Vagina (tissue), 2 donors: Measurements from ENCODE around the gene RASGRP4.

ENCODE experiments used
- POLR2A ChIP-seq, 2 donors: fragments of 450-650 bp; IDR thresholded peaks; one replicate each; pipeline ENCODE4 v1.6.1; 2017; ENCODE audit warnings: antibody characterized with exemption in 2 of 2, mild to moderate bottlenecking in 2 of 2, moderate library complexity in 2 of 2
- TF ChIP-seq, protein P1 (sequence below), 3 experiments: fragments of 450-650 bp in 2 of 3; fragments of 200-600 bp in 1 of 3; sonication (generic) in 1 of 3; IDR thresholded peaks; one replicate each; pipeline ENCODE4 v1.5.1; 2017 to 2019; ENCODE audit warnings: antibody characterized with exemption in 3 of 3, mild to moderate bottlenecking in 2 of 3, moderate library complexity in 2 of 3

DNA sequence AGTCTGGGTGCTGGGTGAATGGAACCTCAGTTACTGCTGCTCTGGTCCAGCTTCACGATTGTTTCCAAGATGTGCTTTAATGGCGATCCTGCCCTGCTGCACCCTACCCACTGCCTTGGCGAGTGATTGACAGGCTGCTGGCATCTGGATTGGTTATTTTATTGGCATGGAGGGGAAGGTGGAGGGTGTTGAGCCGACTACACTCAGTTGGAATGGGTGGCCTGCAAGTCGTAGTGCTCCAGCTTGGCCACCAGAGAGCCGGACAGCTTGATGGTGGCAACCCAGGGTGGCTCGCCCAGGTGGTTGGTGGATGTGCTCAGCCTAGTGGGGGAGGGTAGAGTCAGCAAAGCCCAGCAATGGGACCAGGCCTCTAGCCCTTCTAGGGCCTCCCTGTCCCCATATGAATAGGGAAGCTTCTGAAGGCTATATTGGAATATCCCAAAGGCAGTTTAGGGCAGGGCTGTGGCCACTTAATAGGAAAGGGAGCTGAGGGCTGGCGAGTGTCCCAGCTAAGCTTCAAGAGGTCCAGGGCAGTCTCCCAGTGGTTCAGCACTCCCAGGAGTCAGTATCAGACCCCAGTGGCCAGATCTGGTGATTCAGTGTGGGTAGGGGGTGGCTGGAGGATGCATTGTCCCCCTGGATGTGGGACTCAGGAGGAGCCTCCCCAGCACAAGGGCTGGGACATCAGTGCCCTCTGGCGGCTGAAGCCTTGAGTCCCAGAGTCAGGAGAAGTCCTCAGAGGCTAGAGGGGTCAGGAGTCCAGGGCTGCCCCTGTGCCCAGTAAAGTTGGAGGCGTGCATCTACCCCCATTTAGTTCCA is 41.6 kb downstream of the RASGRP4 start:
- TF ChIP-seq, protein P1, sequence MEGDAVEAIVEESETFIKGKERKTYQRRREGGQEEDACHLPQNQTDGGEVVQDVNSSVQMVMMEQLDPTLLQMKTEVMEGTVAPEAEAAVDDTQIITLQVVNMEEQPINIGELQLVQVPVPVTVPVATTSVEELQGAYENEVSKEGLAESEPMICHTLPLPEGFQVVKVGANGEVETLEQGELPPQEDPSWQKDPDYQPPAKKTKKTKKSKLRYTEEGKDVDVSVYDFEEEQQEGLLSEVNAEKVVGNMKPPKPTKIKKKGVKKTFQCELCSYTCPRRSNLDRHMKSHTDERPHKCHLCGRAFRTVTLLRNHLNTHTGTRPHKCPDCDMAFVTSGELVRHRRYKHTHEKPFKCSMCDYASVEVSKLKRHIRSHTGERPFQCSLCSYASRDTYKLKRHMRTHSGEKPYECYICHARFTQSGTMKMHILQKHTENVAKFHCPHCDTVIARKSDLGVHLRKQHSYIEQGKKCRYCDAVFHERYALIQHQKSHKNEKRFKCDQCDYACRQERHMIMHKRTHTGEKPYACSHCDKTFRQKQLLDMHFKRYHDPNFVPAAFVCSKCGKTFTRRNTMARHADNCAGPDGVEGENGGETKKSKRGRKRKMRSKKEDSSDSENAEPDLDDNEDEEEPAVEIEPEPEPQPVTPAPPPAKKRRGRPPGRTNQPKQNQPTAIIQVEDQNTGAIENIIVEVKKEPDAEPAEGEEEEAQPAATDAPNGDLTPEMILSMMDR (IDR thresholded peaks at IDR 0.05), result no peak
- no peak for TF ChIP-seq POLR2A (IDR thresholded peaks at IDR 0.05)
